HL-60 (cell line): ENCODE measurements around the gene CDC25C.

ENCODE experiments used
- REST ChIP-seq: IDR thresholded peaks from 2 replicates; pipeline ENCODE4 v1.6.1; 2012; ENCODE audit warnings: low read depth; ENCODE audit not compliant: insufficient replicate concordance
- TF ChIP-seq, protein P1 (sequence below): IDR thresholded peaks from one replicate; pipeline ENCODE4 v1.5.1; 2011; ENCODE audit warnings: low read length, control low read depth, inconsistent platforms; ENCODE audit not compliant: insufficient read depth

GRCh38 chr5:138339091-138339456 is 7.5 kb upstream of the CDC25C start:
- TF ChIP-seq, protein P1, sequence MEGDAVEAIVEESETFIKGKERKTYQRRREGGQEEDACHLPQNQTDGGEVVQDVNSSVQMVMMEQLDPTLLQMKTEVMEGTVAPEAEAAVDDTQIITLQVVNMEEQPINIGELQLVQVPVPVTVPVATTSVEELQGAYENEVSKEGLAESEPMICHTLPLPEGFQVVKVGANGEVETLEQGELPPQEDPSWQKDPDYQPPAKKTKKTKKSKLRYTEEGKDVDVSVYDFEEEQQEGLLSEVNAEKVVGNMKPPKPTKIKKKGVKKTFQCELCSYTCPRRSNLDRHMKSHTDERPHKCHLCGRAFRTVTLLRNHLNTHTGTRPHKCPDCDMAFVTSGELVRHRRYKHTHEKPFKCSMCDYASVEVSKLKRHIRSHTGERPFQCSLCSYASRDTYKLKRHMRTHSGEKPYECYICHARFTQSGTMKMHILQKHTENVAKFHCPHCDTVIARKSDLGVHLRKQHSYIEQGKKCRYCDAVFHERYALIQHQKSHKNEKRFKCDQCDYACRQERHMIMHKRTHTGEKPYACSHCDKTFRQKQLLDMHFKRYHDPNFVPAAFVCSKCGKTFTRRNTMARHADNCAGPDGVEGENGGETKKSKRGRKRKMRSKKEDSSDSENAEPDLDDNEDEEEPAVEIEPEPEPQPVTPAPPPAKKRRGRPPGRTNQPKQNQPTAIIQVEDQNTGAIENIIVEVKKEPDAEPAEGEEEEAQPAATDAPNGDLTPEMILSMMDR = no peak
- no peak for TF ChIP-seq REST
